GM12801 (cell line): Measurements from ENCODE around the gene BRINP1.

Source experiments
- CTCF ChIP-seq: IDR thresholded peaks from one replicate; pipeline ENCODE4 v1.5.1; 2011; ENCODE audit warnings: control low read depth; ENCODE audit not compliant: insufficient read length; ENCODE audit errors: extremely low read depth

Gene BRINP1

GRCh38 chr9:119117409-119117808 lies 251.8 kb downstream of the BRINP1 start:
- no peak for TF ChIP-seq CTCF
